Myocyte (in vitro differentiated cells): ENCODE measurements around the gene ZNF366. TPM values are rescaled to one million over a fixed set of nuclear protein-coding genes. Genes with fewer than 3 reads are reported as not detected.

Experiments
- DNase-seq: peaks from one replicate; pipeline ENCODE4 v3.0.0-alpha.2; 2012; ENCODE audit warnings: low read depth
- total RNA-seq: library from RNA; depleted of rRNA; stranded (reverse); fragments of >200 nt; gene quantifications from 2 replicates; pipeline ENCODE4 v1.2.3, GENCODE V29; 2014

Gene ZNF366
- total RNA-seq, 1 donor from 2014 or later: 1.4 TPM

GRCh38 chr5:72443883-72444282 lies 63.3 kb downstream of the ZNF366 start:
- no peak for DNase-seq

- peak; percentile 90 for DNase-seq
These were observed 65.2 kb downstream of the ZNF366 start for GRCh38 chr5:72441862-72442540.

- peak; percentile 68 for DNase-seq
These were observed 66.0 kb downstream of the ZNF366 start for GRCh38 chr5:72441094-72441723.

- peak; percentile 50 for DNase-seq
These were observed 67.0 kb downstream of the ZNF366 start for GRCh38 chr5:72440207-72440638.

GRCh38 chr5:72439192-72439591 lies 68.0 kb downstream of the ZNF366 start:
- DNase-seq: no peak

GRCh38 chr5:72438141-72438540 lies 69.1 kb downstream of the ZNF366 start:
- no peak for DNase-seq

- no peak for DNase-seq
These were observed 70.3 kb downstream of the ZNF366 start for GRCh38 chr5:72436796-72437471.

GRCh38 chr5:72434781-72435437 lies 72.3 kb downstream of the ZNF366 start:
- DNase-seq: no peak

GRCh38 chr5:72434056-72434780 lies 73.0 kb downstream of the ZNF366 start:
- DNase-seq: no peak

- DNase-seq: peak; percentile 74
These were observed 73.7 kb downstream of the ZNF366 start for GRCh38 chr5:72433522-72433921.

GRCh38 chr5:72428669-72429068 lies 78.5 kb downstream of the ZNF366 start:
- DNase-seq: no peak

- DNase-seq: peak; percentile 98
These were observed 79.4 kb downstream of the ZNF366 start for GRCh38 chr5:72427488-72428437.

- peak; percentile 69 for DNase-seq
These were observed 80.2 kb downstream of the ZNF366 start for GRCh38 chr5:72427016-72427415.

GRCh38 chr5:72426019-72426418 lies 81.2 kb downstream of the ZNF366 start:
- no peak for DNase-seq

GRCh38 chr5:72418271-72418670 lies 88.9 kb downstream of the ZNF366 start:
- no peak for DNase-seq

- no peak for DNase-seq
These were observed 89.7 kb downstream of the ZNF366 start for GRCh38 chr5:72417333-72418062.

GRCh38 chr5:72415616-72416325 lies 91.4 kb downstream of the ZNF366 start:
- no peak for DNase-seq

GRCh38 chr5:72412283-72413055 lies 94.7 kb downstream of the ZNF366 start:
- DNase-seq: peak; percentile 64
